GM13976 (cell line): ENCODE measurements around the gene SDK1.

Experiments
- DNase-seq: peaks from one replicate; pipeline ENCODE4 v3.0.0; 2012; ENCODE audit warnings: low spot score
- in situ Hi-C: fragments of 300-500 bp; cut with MboI; formaldehyde crosslinking; loops from one replicate; pipeline ENCODE4 v1.12.0; 2022; ENCODE audit warnings: low sequenced_read_pairs, mixed read lengths, inconsistent platforms; ENCODE audit not compliant: unreplicated experiment
- TF ChIP-seq, protein P1 (sequence below): IDR thresholded peaks from 2 replicates; pipeline ENCODE4 v1.5.1; 2012; ENCODE audit warnings: borderline replicate concordance, mild to moderate bottlenecking; ENCODE audit not compliant: insufficient read depth; ENCODE audit errors: extremely low read depth, missing control alignments, control extremely low read depth

SDK1 gene

DNA sequence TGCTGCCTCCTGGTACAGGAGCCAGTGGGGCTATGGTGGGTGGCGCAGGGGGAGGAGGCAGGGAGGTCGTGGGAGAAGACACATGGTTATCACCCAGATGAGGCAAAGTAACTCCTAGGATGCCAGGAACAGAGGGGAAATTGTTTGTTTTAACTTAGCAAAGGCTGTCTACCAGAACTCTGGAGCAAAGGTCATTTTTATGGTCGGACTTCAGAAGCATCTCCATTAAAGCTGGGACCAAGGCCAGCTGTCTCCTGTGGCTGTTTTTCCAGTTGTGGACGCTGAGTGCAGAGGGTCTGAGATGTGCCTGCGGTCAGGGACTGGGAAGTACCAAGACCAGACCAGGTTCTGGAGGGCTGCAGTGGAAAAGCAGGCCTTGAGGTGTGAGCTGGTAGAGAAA, 855.1 kb downstream of the SDK1 start:
- TF ChIP-seq, protein P1, sequence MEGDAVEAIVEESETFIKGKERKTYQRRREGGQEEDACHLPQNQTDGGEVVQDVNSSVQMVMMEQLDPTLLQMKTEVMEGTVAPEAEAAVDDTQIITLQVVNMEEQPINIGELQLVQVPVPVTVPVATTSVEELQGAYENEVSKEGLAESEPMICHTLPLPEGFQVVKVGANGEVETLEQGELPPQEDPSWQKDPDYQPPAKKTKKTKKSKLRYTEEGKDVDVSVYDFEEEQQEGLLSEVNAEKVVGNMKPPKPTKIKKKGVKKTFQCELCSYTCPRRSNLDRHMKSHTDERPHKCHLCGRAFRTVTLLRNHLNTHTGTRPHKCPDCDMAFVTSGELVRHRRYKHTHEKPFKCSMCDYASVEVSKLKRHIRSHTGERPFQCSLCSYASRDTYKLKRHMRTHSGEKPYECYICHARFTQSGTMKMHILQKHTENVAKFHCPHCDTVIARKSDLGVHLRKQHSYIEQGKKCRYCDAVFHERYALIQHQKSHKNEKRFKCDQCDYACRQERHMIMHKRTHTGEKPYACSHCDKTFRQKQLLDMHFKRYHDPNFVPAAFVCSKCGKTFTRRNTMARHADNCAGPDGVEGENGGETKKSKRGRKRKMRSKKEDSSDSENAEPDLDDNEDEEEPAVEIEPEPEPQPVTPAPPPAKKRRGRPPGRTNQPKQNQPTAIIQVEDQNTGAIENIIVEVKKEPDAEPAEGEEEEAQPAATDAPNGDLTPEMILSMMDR, result no peak
- in situ Hi-C loops, result no loop called here
- no peak for DNase-seq

DNA sequence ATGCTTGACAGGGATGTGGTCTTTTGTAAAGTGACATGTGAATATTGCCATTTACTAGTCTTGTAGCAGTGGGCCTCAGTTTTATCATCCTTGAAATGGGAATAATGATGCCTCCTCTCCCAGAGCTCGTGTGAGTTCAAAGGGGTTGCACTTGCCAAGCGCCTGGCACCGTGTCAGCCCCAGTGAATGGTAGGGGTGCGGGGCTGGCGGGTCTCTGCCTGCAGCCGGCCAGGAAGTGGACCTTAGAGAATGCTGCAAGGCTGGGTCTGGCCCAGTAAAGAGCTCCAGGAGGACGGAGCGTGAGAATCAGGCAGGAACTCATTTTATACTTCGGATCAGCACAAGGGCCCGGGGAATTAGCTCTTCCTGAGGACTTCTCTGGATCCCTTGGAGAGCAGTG, 856.6 kb downstream of the SDK1 start:
- no peak for DNase-seq
- in situ Hi-C loops, result no loop called here
- TF ChIP-seq, protein P1, result no peak

GRCh38 chr7:4158441-4159153, 857.5 kb downstream of the SDK1 start:
- TF ChIP-seq, protein P1, result no peak
- DNase-seq, result no peak
- in situ Hi-C loops, result no loop called here

GRCh38 chr7:4159154-4159501, 858.1 kb downstream of the SDK1 start:
- no peak for DNase-seq
- TF ChIP-seq, protein P1, result no peak
- in situ Hi-C loops, result no loop called here

- in situ Hi-C loops, result no loop called here
- TF ChIP-seq, protein P1, result no peak
- DNase-seq, result no peak
Observed at GRCh38 chr7:4159761-4160554, 858.9 kb downstream of the SDK1 start.

GRCh38 chr7:4162884-4163564, 862.0 kb downstream of the SDK1 start:
- TF ChIP-seq, protein P1, result no peak
- in situ Hi-C loops, result no loop called here
- DNase-seq, result no peak
